T-helper 9 cell (primary cell): ENCODE measurements around the gene NFATC1.
"Not testable (repeated sequence)": the region's sequence is repeated elsewhere in the genome, so short reads cannot be mapped to it uniquely, and the experiment has no call there.

Source experiments
- DNase-seq: peaks from one replicate; pipeline ENCODE4 v3.0.0-alpha.2; 2020

NFATC1 gene

DNA sequence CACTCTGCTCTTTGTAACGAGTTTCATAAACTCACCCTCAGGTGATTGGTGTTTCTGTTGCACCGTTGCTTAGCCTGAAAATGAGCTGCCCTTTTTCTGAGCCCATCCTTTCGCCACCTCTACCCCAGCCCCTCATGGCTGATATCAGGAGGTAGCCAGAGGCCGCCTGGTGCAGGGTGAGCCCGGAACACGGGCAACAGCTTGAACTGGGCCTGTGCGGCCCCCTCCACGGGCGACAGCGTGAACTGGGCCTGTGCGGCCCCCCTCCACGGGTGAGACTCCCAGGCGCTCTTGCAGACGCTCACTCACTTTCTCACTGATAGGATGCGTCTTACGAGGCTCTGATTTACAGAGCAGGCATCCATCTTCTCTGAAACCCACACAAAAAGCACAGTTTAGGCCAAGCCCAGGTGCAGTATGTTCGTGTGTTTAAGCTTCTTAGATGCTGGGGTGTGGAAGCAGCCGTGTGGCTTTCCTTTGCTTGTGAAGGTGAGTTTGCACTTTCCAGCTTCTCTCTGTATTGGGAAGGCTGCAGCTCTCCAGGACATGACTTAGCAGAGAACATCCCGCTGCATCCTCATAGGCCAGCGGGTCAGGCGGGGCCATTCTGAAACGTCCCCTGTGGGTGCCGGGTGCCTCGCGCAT lies 83.5 kb downstream of the NFATC1 start:
- no peak for DNase-seq

DNA sequence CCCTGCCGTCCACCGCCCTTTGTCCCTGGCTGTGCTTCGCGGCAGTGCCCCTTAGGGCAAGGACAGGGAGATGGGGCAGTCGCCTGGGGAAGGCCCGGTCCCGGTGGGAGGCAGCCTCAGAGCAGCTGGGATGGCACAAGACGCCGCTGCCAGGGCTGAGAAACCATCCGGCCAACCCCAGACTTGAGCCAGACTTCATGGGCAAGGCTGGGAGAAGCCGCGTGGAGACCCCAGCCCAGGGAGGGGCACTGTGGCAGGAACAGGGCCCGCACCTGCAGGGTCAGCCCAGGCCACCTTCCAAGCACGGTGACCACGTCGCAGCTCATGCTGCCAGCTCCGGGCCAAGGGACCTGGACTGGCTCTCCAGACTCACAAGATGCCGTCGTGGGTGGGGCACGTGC lies 84.0 kb downstream of the NFATC1 start:
- DNase-seq = no peak

DNA sequence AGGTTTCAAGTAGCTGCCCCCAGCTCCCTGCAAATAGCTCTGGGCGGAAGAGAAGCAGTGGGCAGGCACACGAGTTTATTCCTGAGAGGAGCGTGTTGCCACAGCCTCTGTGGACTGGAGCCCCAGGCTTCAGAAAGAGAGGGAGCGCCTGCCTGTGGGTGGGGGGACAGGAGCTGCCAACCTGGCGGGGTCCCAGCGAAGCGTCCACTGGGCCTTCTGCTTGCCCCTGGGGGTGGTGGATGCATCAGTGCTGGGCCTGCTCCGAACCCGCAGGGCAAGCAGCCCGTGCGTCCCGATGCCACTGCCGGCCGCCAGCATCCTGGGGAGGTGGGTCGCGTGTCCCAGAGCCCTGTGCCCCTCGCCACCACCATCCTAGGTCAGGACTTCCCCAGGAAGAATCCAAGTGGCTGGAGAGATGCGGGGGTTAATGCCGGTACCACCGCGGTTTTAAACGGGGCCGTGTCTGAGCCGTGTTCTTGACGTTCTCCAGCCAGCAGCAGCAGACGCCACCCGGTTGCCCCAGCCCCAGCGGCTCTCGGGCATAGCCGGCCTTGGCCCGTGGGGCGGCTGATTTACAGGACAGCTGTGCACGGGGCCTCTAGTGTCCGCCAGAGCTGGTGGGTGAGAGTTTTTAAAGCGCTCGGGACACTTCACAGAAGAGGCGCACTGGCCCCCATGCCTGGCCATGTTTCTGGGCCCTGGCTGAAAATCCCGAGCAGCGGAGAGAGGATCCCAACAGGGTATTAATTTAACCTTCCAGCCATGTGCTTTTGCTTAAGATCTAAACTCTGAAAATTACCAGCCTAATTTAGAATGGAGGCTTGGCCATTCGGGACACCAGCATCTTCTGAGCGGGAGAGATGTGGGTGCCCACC lies 84.7 kb downstream of the NFATC1 start:
- no peak for DNase-seq

DNA sequence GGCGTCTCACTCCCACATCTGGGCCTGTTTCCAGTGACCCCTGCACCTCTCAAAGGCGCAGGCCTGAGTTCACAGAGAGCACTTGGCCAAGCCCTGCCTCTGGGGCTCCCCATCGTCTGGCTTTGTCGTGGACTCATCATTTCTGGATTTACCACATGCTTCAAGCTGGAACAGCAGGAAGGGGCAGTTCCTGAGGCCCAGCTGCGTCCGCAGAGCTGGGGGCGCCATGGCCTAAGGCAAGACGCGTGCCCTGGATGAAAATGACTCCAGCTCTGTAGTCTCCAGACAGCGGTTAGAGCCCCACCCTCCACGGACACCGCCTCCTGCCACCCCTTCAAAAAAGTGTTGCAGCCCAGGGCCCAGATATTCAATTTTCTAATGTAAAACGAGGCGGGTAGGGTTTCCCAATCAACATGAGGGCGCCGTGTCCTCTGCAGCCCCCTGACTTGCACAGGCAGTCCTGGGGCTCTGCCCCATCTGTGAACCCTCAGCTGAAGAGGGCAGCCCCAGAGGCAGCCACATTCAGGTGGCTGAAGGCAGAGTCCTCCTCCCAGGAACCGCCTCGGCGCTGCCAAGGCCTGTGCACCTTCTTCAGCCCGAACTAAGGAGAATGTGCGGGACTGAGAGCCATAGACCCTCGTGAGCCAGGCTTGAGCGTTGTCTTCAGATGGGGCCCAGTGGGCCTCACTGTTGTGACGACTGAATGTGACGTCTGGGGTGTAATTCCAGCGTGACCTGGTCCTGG lies 85.5 kb downstream of the NFATC1 start:
- DNase-seq = no peak

DNA sequence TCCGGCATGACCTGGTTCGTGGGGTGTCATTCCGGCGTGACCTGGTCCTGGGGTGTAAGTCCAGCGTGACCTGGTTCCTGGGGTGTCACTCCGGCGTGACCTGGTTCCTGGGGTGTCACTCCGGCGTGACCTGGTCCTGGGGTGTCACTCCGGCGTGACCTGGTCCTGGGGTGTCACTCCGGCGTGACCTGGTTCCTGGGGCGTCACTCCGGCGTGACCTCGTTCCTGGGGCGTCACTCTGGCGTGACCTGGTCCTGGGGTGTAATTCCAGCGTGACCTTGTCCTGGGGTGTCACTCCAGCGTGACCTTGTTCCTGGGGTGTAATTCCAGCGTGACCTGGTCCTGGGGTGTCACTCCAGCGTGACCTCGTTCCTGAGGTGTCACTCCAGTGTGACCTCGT lies 87.7 kb downstream of the NFATC1 start:
- not testable (repeated sequence) for DNase-seq

DNA sequence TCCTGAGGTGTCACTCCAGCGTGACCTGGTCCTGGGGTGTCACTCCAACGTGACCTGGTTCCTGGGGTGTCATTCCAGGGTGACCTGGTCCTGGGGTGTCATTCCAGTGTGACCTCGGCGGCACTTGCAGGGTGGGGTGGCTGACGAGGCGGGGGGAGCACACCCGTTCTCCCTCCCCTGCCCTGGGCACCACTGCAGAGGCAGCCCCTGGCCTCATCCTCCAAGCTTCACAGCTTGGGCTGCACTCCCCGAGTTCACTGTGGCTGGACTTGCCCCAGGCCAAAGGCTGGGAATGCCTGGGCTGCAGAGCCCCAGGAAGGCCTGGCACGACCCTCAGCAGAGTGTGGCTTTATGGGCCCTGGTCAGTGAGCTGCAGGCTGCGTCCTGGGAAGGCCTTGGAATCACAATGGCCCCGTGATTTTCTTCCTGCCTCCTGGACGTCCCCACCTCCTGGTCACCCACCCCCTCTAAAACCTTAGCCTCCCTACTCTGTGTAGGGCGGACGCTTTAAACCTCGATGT lies 88.3 kb downstream of the NFATC1 start:
- DNase-seq = no peak

DNA sequence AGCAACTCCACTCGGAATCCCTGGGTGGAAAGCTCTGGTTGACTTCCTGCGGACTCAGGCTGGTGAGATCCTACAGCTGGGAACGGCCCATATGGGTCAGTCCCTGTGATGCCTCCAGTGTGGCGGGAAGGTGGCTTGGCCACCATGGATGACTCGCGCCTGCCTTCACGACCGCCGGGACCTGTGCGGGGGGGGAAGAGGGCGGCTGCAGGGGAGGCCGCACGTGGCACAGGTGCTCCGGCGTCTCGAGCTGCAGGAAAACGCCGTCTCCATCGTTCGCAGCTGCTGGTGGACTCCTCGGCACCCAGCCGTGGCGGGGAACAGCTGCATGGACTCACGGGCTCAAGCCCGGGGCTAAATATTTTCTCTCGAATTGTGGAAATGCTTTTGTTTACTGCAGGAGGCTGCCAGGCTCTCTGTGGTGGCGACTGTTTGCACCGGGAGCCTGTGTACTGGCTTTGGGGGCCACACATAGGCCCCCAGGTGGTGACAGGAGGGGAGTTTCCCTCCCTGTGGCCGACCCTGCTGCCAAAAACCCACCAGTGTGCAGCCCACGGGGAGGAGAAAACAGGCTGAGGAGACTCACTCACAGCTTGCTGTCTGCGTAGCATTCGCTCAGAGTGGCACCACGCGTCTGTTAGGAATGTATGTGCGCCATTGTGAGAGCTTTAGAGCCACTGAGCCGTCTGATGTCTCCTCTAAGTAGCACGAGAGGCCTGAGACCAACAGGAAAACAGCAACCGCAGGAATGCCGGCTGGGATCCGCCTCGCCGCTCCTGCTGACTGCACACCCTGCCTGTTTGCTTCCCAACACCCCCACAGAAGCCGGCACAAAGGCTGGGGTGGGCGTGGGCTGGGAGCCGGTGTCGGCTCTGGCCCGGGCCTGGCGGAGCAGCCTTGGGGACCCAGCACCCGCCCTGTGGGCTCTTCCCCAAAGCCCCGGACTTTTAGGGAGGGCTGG lies 89.2 kb downstream of the NFATC1 start:
- no peak for DNase-seq

DNA sequence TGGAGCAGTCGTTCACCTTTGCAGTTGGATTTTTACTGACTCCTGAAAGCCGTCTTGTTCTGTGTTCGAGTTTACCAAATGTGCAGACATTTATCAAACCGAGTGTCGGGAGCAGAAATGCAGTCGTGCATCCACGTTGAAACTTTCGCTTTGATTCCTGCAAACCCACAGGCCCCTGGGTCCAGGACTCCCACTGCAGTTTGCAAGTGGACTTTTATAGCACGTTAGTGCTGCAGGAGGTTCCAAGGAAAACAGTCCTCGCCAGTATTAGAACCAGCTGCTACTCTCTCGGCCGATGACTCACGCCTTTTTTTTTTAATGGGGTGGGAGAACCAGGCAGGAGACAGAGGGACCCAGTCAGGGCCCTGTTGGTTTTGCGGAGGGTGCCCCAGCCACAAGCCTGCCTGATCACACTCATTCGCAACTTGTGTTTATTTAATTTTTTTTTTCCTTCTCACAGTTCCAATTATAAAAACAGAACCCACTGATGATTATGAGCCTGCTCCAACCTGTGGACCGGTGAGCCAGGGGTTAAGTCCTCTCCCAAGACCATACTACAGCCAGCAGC lies 90.1 kb downstream of the NFATC1 start:
- DNase-seq = no peak

DNA sequence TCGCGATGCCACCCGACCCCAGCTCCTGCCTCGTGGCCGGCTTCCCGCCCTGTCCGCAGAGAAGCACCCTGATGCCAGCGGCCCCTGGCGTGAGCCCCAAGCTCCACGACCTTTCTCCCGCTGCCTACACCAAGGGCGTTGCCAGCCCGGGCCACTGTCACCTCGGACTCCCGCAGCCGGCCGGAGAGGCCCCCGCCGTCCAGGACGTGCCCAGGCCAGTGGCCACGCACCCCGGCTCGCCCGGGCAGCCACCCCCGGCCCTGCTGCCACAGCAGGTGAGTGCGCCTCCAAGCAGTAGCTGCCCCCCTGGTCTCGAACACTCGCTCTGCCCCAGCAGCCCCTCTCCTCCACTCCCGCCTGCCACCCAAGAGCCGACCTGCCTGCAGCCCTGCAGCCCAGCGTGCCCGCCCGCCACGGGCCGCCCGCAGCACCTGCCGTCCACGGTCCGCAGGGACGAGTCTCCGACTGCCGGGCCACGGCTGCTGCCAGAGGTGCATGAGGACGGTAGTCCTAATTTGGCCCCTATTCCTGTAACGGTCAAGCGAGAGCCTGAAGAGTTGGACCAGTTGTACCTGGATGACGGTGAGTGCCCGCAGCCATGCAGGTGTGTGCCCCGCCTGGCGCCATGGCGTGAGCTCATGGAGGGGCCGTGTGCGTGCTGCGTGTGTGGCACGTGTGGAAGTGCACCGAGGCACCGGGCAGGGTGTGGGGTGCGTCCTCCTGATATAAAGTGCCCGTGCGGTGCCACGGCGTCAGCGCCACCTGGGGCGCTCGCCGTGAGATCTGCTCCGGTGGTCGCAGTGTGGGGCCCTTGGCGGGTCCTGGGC lies 90.8 kb downstream of the NFATC1 start:
- DNase-seq = no peak

DNA sequence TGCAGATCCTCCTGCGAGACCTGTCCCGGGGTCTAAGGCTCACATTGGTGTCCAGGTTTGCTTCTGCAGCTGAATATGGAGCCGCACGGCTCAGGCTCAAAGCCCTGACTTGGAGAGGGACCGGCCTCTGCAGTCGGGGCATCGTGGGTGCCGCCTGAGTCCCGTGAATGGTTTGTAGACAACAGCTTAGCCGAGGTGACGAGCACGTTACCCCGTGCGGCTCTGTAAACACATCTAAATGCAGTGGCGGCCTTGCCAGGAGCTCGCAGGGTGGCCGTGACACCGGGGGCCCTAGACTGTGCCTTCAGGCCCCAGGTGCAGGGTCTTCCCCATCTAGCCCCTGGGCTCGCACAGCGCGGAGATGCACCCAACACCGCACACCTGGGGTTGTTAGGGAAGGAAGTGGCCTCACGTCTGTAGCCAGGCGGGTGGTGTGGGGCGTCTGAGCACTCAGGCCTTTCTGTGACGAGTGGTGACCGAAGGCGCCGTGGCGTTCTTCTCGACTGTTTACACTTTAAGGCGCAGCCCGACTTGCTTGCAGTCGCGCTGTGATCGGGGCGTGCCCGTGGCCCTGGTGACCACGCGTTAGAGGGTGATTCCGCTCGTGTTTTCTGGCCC lies 91.6 kb downstream of the NFATC1 start:
- DNase-seq = no peak

DNA sequence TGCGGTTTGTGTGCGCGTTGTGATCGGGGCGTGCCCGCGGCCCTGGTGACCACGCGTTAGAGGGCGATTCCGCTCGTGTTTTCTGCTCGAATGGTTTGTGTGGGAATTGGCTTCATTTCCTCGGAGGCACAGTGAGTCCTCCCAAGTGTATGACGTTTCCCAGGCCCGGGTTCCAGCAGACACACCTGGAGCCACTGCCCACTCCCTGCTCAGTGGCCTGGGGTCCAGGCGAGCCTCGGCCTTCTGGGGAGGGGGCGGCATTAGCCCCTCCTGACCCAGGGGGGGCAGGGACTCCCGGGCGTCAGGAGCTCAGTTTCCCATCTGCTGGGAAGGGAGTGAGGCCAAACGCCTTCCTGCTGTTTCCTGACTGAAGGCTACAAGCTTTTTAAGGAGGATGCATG lies 92.1 kb downstream of the NFATC1 start:
- no peak for DNase-seq

DNA sequence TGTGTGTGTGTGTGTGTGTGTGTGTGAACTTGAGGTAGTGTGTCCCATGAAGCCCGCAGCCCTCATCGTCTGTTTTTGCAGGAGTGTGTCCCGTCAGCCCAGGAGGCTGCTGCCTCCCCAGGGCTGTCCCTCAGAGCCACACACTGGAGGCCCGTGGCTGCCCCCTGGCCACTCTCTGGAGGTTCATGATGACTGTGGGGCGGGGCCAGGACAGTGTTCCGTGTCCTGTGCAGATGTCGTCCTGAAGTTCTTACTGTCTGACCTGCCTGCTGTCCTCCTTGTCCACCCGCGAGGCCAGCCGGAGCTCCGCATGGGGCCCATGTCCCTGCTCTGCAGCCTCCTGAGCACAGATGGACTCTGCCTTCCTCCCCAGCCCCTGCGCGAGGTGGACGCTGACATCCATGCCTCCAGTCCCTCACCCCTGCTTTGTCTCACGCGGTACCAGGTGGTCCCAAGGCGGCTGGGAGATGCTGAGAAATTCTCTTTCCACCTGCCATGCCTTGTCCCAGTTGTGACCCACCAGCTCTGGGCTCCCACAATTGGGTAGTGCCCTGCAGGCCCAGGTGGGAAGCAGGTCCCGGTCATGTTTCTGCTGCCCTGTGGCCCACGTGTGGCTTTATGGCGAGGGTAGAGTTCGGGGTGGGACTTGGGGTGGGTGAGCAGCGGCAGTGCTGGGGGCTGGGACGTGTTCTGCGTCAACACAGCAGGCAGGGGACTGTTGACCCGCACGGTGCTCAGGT lies 92.8 kb downstream of the NFATC1 start:
- no peak for DNase-seq

DNA sequence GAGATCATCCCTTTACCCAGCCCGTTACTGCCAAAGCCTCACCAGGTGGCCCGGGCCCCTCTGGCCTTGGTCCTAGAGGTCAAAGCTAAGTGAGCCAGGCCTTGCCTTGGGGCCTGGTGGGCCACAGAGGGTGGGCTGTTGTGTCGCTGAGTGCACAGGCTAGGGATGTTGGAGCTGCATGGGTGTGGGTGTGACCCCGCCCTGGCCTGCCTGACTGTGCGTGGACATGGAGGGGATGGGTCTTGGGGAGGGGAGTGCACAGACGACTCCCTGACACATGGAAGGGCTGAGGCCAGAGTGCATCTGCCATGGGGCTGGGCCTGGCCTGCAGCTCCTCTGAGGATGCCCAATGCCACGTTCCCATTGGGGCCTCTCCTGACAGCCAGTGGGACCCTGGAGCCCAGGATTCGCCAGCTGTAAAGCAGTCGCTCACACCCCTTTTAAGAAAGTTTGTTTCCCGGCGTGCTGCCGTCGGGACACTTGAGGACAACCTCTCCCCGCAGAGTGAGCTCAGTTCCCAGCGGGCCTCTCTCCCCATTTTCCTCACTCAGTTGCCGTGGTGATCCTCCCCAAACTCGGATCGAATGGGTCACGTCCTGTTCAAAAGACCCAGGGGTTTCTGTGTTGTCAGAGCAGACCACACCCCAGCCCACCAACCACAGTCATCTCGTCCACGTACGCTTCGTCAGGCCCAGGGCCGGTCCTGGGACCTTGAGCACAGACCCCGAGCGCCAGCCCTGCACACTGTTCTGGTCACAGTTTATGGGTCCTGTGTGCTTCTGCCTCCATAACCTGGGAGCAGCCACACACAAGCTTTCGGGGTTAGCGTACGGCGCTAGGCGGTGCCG lies 93.5 kb downstream of the NFATC1 start:
- no peak for DNase-seq

DNA sequence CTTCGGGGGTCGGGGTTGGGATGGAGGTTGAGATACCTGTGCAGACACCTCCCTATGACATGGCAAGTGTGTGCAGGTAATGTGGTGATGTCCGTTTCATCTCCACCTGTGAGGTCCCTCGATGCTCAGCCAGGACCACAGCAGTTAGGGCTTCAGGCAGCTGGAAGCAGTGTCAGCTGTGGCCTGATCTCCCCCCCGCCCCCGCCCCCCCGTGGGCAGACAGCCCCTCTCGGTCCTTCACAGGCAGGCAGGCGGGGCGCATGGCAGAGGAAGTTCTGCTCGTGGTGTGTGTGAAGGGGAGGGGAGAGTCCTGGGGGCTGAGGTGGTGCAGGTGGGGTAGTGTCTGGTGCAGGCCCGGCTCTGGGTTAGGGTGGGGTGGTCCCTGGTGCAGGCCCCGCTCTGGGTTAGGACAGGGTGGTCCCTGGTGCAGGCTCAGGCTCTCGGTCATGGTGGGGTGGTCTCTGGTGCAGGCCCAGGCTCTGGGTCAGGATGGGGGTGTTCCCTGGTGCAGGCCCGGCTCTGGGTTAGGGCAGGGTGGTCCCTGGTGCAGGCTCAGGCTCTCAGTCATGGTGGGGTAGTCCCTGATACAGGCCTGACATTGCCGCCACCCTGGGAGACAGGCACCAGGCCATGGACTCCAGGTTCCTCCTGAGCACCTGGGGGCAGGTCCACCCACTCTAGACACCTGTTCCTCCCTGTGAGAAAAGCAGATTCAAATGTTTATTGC lies 94.3 kb downstream of the NFATC1 start:
- no peak for DNase-seq

DNA sequence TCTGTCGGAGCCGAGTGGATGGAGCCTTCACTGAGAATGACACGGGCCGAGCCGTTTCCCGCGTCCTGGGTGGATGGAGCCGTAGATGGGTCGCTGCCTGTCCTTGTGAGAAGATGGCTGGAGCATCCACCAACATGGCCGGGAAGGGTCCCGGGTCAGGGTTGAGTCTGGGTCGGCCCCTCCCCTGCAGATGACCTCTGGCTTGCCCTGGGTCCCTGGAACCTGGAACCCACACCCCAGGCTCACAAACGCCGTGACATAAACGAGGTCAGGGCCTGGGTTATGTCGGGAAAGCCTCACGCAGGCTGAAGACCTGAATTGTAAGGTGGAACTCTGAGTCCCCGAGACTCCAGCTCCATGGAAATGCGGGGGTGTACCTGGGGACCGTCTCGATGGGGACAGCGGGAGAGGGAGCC lies 94.9 kb downstream of the NFATC1 start:
- DNase-seq = no peak

DNA sequence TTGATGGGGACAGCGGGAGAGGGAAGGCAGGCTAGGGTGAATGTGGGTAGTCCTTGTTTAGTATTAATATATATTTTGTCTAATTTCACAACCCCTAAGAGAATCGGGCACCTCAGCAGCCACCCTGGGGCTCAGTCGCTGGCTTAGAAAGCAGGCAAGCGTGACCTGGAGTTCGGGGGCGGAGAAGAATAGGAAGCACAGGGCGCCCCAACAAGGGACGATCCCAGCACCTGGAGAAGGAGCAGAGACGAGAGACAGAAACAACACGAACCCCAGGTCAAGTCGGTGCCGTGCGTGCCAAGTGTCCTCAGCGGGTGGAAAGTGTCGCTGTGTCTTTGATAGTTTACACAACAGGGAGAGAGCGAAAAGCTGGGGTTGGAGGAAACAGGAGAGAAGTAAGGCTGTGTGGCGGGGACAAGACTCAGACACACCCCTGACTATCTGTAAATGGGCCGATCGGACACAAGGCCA lies 95.4 kb downstream of the NFATC1 start:
- no peak for DNase-seq

DNA sequence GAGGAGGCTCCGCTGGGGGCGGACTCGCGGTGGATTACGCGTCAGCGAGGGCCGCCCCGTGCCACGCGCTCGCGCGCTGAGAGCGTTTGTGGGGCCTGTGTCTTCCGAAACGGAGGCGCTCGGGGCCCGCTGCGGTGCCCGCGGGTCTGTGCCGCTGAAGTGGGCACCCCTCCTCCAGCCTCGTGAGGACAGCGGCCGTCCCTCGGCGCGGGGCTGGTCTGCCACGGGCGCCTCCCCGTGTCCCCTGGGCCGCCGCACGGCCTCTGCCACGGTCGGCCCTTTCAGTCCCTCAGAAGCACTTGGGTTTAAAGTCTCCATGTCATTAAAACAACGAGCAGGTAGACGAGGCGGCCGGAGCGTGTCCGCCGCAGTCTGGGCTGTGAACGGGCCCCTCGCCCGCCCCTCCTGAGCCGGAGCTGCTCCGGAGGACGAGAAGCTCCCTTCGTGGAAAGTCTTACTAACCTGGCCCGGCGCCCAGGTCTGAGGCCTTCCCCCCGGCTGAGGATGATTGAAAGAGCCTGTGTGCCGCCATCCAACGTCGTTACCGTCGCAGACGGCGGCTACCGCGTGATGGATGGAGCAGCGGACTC lies 97.6 kb downstream of the NFATC1 start:
- no peak for DNase-seq
